Colonic mucosa (tissue), 4 donors: Measurements from ENCODE around the gene DLGAP4. TPM values are rescaled to one million over a fixed set of nuclear protein-coding genes. Genes with fewer than 3 reads are reported as not detected.

Source experiments
- DNase-seq: peaks from one replicate; pipeline ENCODE4 v3.0.0-alpha.2; 2020
- H3K27ac ChIP-seq: fragments of 200-600 bp; one replicate; pipeline ENCODE4 v1.8.0; 2021
- H3K27me3 ChIP-seq: fragments of 200-600 bp; one replicate; pipeline ENCODE4 v1.8.0; 2021
- H3K36me3 ChIP-seq: fragments of 200-600 bp; one replicate; pipeline ENCODE4 v1.8.0; 2021
- H3K4me1 ChIP-seq: fragments of 200-600 bp; one replicate; pipeline ENCODE4 v1.8.0; 2021; ENCODE audit warnings: mild to moderate bottlenecking
- H3K4me3 ChIP-seq: fragments of 200-600 bp; one replicate; pipeline ENCODE4 v1.8.0; 2021
- H3K9ac ChIP-seq, 2 donors: one replicate each; pipeline ENCODE4 v1.7.0; 2013; ENCODE audit warnings: control low read depth in 2 of 2, low read depth in 2 of 2, low read length in 2 of 2
- H3K9me3 ChIP-seq: fragments of 200-600 bp; one replicate; pipeline ENCODE4 v1.8.0; 2021
- intact Hi-C: fragments of 100-400 bp; cut with DNase I; formaldehyde crosslinking; loops from one replicate; pipeline ENCODE4 v1.14.1; 2022
- total RNA-seq, 2 donors: library from RNA; stranded (reverse); fragmentation: NEBNext Ultra II Directional in 1 of 2; extraction: Animal tissue kit (Norgen Biotek cat#: 25700) in 1 of 2; gene quantifications; one replicate each; pipeline ENCODE4 v1.2.1, GENCODE V29; 2021
- TF ChIP-seq, protein P1 (sequence below): fragments of 200-600 bp; IDR thresholded peaks from one replicate; pipeline ENCODE4 v1.8.0; 2022; ENCODE audit warnings: antibody characterized with exemption, mild to moderate bottlenecking
- donor health status: healthy.
- donor health status: DM: no; HTN: no; CAD: no.
- donor health status: DM: no; HTN: no; CAD: no.

The DLGAP4 gene
- total RNA-seq, 2 donors from 2014 or later, result 43.1 to 48.6 TPM

DNA sequence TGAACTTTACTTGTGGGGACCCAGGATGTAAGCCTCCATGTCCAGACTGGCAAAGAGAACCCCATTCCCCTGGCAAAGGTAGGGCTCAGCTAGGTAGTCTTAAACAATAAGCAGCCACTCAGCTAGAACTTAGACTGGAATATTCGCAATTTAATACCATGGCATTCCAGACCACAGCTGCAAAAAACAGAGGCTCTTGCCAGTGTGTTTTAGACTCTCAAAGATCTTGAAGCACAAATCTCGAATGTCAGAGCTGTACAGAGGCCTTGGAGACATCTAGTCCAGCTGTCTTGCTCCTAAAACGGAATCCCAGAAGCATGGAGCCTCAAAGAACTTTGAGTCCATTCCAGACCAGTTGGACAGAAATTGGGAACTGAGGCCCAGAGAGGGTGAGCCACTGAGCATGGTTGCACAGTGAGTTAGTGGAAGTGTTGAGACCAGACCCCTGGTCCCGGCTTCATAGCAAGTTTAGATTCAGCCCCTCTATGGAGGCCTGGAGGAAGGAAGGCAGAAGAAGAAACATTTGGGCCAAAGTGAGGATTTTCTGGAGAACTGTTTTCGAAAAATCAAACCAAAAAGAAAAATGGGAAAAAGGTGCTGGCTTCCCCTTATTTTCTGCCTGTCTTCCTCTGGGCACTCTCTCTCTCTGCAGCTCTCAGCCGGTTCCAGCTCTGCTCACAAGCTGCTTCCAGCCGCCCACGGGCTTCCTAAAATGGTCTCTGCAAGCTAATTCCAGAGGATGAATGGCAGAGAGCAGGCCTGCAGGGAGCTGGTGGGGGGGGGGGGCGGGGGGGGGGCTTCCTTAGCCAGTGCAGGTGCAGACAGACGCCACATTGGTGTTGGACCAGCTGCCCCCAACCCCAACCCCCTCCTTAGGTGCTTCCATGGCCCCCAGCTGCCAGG lies 37.4 kb upstream of the DLGAP4 start:
- Histone ChIP-seq H3K9me3 (no peaks in the 10 kb centered on the region), H3K4me1 (no peaks in the 10 kb centered on the region), H3K36me3 (no peaks in the 10 kb centered on the region), H3K27me3 (no peaks in the 10 kb centered on the region), H3K9ac (no peak overlapping the region), H3K4me3 (no peak overlapping the region), H3K27ac (no peak overlapping the region)
- intact Hi-C loops, result no loop called here
- TF ChIP-seq, protein P1, sequence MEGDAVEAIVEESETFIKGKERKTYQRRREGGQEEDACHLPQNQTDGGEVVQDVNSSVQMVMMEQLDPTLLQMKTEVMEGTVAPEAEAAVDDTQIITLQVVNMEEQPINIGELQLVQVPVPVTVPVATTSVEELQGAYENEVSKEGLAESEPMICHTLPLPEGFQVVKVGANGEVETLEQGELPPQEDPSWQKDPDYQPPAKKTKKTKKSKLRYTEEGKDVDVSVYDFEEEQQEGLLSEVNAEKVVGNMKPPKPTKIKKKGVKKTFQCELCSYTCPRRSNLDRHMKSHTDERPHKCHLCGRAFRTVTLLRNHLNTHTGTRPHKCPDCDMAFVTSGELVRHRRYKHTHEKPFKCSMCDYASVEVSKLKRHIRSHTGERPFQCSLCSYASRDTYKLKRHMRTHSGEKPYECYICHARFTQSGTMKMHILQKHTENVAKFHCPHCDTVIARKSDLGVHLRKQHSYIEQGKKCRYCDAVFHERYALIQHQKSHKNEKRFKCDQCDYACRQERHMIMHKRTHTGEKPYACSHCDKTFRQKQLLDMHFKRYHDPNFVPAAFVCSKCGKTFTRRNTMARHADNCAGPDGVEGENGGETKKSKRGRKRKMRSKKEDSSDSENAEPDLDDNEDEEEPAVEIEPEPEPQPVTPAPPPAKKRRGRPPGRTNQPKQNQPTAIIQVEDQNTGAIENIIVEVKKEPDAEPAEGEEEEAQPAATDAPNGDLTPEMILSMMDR, result no peak
- DNase-seq, result no peak

DNA sequence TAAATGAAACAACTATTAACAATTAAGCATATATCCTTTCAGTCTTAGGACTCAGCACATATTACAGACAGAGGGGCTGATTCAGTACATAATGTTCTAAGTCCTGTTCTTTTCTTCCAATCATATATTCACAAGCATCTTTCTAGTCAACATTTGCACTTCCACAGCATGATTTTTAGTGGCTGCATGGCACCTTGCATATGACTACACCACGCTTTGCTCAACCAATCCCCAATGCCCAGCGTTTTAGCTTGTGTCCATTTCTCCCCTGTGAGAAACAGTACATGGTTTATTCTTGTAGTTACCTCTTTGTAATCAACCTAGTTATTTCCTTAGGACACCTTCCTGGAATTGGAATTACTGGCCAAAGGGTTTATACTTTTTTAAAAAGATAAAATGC lies 36.6 kb upstream of the DLGAP4 start:
- H3K4me3 ChIP-seq, result no peak overlapping the region
- H3K9ac ChIP-seq, result no peak overlapping the region
- TF ChIP-seq, protein P1, result no peak
- DNase-seq, result no peak
- intact Hi-C loops, result no loop called here
- no peaks in the 10 kb centered on the region for H3K4me1 ChIP-seq
- no peaks in the 10 kb centered on the region for H3K27me3 ChIP-seq
- no peaks in the 10 kb centered on the region for H3K36me3 ChIP-seq
- no peaks in the 10 kb centered on the region for H3K9me3 ChIP-seq
- no peak overlapping the region for H3K27ac ChIP-seq

DNA sequence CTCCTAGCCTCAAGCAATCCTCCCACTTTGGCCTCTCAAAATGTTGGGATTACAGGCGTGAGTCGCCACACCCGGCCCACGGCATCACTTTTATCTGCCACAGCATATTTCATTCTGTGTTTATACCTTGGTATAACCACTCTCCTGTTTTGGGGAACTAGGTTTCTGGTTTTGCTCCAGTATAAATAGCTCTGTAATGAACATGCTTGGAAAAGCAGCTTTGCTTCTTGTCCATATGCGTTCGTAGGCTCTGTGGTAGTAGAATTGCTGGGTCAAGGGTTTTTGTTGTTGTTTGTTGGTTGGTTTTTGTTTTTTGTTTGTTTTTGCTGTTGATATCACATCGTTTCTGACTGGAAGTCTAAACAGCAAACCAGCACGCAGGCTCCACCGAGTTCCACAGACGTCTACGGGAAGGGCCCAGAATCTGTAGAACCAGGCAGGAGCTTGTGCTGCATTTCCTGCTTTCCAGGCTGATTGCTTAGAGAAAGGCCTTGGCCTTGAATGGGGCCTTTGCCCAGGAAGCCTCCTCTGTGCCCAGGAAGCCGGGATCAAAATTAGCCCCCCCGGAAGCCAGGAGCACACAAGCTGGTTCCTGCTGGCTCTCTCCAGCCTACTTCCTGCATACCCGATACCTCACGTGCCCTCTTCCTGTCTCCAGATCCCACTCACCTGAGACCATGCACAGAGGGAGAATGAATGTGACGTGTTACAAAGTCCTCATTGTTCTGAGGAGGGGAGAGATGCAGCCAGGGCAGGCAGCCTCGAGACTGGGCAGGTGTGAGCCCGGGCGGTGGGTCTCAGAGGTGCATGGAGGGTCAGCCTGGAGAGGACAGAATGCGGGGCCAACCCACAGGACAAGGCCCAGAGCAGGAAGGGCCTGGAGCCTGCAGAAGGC lies 35.1 kb upstream of the DLGAP4 start:
- H3K27me3 ChIP-seq, result no peaks in the 10 kb centered on the region
- intact Hi-C loops, result no loop called here
- H3K4me3 ChIP-seq, result no peak overlapping the region
- no peak overlapping the region for H3K9ac ChIP-seq
- no peaks in the 10 kb centered on the region for H3K9me3 ChIP-seq
- TF ChIP-seq, protein P1, result no peak
- H3K27ac ChIP-seq, result no peak overlapping the region
- no peak for DNase-seq
- no peaks in the 10 kb centered on the region for H3K36me3 ChIP-seq
- H3K4me1 ChIP-seq, result no peaks in the 10 kb centered on the region

DNA sequence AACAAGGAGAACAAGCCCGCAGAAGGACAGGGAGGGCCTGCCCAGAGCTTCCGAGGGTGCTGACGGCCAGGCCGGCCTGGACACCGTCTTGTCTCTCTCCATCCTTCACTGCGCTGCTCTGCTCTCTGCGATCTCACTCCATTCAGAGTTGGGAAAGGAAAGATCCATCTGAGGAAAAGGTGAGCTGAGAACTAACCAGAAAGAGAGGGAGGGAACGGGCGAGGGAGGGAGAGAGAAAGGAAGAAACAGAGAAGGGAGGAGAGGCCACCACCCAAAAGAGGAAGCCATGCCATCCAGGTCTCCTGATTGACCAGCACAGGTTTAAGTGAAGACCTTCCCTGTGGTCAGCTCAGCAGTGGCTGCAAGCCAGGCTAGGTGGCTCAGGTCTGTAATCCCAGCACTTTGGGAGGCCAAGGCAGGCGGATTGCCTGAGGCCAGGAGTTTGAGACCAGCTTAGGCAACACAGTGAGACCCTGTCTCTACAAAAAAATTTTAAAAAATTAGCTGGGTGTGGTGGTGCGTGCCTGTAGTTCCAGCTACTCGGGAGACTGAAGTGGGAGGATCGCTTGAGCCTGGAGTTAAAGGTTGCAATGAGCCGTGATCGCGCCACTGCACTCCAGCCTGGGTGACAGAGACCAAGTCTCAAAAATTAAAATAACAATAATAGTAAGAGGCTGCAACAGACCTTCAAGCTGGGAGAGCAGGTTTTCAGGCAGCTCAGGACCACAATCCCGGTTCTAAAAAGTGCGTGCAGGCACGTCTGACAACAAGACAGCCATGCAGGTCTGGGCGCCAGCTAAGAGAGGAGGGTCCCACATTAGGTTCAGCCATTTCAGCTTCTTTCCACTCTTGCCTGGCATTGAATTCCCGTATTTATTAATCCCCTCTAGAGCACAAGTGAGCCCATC lies 34.2 kb upstream of the DLGAP4 start:
- H3K9ac ChIP-seq, result no peak overlapping the region
- TF ChIP-seq, protein P1, result no peak
- no peaks in the 10 kb centered on the region for H3K4me1 ChIP-seq
- H3K27ac ChIP-seq, result no peak overlapping the region
- intact Hi-C loops, result no loop called here
- H3K9me3 ChIP-seq, result no peaks in the 10 kb centered on the region
- no peak for DNase-seq
- no peaks in the 10 kb centered on the region for H3K27me3 ChIP-seq
- H3K4me3 ChIP-seq, result no peak overlapping the region
- H3K36me3 ChIP-seq, result no peaks in the 10 kb centered on the region
